ENCODE data around the gene COL6A2.

COL6A2 gene

DNA sequence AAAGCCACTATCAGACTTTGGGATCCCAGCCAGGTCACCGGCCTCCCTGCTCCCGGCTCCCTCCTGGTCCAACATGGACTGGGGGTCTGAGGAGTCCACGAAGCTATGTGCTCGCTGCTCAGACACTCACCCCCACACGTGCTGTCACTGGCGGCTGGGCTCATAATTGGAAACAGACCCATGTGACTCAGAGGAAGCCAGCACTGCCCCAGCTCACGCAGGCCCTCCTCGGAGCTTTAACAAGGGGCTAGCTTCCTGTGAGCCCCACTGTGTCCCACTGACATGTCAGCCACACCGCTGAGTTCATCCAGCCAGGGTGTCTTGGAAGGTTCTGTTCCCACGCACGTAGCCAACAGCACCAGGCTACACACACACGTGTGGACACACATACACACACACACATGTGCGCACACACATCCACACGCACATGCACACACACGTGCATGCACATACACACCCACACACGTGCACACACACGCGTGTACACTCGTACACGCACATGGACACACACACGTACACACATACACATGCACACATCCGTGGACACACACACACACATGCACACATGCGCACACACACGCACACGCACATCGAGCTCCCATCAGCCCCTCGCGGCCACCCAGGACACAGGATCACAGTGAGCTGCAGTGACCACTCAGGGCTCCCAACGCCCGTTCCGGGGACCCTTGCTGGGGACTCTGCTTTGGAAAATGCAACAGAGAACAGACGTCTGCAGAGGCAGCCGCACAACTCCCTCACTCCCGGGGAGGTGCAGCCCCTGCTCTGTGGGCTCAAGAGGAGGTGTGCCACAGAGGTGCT, 18.4 kb upstream of the COL6A2 start:
- peak in 1 of 2 donors; percentile 16 for DNase-seq

DNA sequence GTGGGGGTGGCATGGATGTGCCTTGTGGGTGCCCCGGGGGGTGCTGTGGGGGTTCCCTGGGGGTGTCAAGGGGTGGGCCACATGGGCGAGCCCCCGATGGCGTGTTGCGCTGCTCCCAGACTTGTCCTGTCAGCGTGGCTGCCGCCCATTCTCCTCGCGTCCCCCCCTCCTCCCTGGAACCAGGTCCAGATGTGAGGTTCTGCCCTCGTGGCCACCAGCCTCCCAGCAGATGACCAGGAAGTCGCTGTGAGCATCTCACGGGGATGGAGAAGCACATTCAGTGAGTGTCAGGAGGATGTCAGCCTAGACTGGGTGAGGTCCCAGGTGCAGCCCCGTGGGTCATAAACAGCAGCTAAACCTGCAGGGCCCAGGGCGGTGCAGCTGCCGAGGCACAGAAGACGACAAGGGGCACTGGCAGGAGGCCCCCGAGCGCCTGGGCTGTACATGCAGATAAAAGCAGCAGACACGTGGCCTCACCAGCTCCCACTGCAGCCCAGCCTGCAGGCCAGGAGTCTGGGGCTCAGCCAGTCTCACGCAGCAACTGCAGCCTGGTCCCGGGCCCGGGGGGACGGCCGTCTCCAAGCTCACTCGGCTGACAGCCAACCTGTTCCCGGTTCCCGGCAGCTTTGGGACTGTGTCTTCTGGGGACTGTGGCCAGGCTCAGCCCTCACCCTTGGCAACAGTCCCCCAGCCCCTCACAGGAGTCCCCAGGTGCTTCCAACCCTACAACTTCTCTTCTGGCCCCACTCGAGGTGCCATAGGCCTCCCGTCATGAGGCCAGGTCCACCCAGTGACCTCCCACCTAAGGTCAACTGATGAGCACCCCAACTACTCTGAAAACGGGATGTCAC, 17.5 kb upstream of the COL6A2 start:
- peak in 1 of 2 donors; percentile 12 for DNase-seq

DNA sequence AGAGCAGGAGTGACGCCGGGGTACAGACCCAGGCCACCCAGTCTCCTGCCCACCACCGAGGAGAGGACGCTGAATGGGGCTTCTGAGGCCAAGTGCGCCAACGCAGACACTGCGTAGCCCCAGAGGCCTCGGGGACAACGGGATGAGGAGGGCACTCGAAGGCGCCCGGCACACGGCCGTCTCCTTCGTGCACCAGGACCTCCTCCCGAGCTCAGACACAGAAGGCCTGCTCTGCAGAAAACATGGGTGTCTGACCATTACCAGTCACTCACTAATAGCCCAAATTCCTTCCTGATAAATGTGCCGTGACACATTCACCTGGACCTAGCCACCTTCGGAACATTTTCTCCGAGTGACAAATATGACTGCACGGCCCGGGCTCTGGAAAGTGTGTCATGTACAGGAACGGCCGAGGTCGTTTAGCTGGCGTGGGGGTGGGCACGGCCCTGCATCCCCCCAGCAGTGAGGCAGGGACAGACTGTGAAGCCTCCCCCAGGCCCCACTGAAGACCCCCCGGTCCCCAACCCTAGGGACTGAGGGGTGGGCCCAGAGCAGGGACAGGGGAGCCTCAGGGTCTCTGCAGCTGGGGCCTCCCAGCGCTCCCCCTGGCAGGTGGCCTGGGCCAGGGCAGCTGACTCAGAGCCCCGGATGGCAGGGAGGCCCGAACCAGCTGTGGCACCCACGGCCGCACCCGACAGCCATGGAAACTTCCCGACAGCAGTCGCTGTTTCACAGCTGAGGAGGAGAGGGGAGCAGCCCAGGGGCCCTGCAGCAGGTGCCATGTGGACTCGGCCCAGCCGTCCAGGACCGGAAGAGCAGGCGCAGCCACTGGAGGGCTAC, 16.7 kb upstream of the COL6A2 start:
- DNase-seq: peak in 1 of 2 donors; percentile 9

DNA sequence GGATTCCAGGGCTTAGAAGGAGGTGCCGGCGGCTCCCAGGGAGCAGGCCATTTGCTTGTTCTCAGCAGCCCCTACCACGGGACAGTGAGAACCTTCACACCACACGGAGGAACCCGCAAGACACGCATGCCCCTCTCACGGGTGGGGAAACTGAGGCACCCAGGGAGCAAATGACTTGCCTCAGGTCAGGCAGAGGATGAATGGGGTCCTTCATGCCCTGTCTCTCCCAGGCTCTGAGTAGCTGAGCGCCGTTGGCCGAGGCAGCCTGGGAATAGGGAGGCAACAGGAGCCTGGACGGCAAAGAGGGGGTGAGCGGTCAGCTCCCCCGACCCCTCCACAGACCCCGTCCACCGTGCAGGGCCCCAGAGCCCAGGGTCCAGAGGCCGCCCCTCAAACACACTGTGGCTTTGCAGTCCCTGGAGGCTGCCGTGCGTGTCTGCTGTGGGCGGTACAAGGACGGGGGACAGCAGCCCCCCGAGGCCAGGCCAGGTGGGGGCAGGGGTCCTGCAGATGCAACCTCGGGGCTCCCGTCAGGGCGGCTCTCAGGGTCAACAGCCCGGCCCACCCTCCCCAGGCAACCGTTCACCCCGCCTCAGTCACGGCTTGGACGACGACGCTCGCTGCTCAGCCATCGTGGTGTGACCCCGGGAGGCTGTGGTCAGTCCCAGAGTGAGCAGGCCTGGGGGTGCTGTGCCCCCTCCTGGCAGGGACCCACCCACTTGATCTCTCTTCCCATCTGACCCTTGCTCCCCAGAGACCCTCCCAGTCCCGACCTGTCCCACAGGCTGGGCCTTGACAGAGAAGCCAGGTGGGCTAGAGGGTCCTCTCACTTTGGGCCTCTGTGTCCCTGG, 15.8 kb upstream of the COL6A2 start:
- DNase-seq: peak in 1 of 2 donors; percentile 3

DNA sequence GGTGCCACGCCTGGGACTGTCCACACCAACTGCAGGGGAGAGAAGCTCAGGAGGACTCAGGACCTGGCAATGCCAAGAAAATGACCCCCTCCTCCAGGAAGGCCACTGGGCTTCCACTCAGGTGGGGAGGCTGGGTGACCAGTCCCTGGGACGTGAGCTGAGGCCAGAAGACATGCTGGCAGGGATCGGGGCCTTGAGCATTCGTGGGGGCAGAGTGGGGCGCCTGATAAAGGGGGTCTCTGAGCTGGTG, 15.3 kb upstream of the COL6A2 start:
- no peak for DNase-seq

DNA sequence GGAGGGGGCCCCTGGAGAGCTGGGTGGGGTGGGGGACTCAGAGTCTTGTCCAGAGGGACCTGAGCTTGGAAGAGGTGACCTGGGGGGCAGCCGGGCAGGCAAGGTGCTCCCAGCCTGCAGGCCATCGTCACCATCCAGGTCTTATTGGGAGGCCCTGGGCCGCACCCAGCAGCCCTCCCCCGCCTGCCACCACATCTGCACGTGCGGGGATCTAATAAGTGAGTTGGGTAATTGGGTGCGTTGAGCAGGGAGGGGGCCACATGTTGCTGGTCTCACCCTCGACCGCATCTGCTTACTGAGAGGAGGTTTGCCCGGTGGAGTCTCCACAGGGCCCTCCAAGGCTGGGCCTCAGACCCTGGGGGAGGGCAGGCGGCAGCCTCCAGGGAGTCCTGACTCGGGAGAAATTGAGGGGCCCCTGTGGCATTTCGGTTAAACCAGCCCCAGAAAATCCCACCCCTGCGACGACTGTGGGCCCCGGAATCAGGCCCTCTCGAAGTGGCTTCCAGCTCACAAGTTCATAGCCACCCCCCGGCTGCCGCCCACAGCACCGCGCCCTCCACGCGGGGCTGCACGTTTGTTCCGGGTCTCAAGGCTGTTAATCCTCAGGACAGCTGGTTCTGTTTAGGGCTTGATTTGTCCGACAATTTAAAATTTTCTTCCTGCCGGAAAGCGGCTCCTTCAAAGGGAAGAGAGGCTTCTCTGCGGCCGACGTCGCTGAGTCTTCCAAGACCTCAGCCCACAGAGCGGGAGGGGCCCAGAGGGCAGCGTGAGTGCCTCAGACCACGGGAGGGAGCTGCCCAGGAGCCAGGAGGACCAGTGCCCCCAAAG, 14.7 kb upstream of the COL6A2 start:
- peak in 1 of 2 donors; percentile 8 for DNase-seq

DNA sequence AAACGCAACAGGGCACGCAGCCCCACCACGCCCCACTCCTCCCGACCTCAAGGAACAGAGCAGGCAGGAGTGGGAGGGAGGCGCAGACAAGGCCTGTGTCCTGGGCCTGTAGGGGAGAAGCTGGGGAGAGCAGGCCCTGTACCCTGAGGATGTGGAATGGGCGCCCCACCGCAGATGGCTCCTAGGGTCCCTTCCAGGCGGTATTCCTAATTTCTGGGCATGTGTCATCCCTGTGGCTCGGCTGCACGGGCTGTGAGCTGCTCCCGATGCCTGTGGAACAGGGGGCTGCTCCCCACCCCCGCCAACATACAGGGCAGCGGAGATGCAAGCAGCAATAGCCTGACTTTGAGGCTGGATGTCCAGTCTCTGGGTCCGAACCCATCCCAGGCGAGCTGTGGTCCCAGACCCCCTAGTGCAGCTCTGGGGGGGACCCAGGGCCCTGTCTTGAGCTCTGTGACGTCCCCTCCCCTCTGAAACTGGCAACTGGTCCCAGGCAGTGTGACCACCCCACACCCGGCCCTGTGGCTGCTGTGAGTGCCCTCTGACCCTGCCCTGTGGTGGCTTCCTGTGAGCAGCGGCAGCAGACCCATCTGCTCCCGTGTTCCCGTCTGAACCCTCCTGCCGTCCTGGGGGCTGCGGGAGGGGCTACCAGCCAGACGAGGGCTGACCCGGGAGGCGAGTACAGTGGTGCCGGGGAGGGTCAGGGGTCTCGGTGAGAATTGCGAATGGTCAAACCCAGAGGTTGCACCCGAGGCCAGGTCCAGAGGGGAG, 13.9 kb upstream of the COL6A2 start:
- DNase-seq: peak in 1 of 2 donors; percentile 12

DNA sequence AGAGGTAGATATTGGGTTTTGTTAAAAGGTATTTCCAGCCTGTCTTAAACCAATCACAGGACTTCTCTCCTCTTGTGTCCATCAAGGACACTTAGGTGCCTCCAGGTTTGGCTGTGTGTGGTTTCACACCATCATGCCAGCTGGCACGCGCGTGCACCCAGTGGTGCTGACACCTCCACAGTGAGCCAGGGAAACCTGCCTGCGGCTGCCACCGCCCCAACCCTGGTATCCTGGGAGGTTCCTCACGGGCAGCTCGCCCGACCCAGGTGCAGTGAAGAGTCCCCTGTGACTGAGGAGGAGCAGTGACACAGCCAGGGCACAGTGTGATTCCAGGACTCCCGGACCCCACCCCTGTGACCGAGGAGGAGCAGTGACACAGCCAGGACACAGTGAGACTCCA, 13.2 kb upstream of the COL6A2 start:
- peak in 1 of 2 donors; percentile 4 for DNase-seq

DNA sequence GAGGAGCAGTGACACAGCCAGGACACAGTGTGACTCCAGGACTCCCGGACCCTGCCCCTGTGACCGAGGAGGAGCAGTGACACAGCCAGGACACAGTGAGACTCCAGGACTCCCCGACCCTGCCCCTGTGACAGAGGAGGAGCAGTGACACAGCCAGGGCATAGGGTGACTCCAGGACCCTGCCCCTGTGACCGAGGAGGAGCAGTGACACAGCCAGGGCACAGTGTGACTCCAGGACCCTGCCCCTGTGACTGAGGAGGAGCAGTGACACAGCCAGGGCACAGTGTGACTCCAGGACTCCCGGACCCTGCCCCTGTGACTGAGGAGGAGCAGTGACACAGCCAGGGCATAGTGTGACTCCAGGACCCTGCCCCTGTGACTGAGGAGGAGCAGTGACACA, 12.7 kb upstream of the COL6A2 start:
- DNase-seq: peak in 1 of 2 donors; percentile 1

DNA sequence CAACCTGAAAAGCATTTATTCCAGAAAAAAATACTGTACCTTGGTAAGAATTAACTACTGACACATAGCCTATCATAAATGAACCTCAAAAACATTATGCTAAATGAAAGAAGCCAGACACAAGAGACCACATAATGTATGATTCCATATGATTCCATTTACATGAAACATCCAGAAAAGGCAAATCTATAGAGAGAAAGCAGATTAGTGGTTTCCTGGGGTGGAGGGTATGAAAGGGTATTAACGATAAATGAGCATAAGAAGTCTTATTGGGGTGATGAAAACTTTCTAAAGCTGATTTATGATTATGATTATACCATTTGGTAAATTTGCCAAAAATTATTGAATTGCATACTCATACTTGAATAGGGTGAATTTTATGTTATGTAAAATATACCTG, 10.3 kb upstream of the COL6A2 start:
- no peak for DNase-seq

DNA sequence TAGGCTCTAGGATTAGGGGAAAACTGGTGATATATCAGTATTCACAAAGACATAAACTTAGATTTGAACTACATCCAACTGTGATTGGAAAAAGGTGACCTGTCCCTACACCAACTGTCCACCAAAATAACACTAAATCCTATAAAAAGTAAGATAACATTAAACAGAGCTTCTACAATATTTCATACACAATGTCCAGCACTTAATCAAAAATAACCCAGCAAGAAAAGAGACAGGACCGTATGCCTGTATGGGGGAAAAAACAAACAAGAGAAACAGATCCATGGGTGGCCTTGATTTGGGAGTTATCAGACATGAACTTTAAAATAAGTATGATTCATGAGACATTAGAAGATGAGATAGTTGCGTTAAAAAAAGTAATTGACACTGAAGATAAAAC, 9.7 kb upstream of the COL6A2 start:
- DNase-seq: no peak

DNA sequence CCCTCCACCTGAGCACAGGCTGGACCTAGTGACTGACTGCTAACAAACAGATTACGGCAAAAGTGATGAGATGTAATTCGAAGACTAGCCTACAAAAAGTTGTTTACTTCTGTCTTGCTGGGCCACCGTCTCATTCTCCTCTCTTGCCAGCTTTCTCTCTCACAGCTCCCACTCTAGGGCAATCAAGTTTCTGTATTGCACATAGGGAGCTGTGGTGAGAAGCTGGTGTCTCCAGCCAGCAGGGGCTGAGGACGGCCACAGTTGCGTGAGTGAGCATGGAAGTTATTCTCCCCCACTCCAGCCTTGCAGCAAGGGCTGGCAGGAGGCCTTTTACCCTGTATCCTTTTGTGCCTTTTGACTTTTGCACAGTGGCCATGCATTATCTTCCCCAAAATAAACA, 8.6 kb upstream of the COL6A2 start:
- DNase-seq: peak in 1 of 2 donors; percentile 3

DNA sequence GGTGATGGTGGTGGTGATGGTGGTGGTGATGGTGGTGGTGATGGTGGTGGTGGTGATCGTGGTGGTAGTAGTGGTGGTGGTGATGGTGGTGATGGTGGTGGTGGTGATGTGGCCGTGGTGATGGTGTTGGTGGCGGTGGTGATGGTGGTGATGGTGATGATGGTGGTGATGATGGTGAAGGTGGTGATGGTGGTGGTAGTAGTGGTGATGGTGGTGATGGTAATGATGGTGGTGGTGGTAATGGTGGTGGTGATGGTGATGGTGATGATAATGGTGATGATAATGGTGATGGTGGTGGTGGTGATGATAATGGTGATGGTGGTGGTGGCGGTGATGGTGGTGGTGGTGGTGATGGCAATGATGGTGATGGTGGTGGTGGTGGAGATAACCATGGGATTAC, 6.8 kb upstream of the COL6A2 start:
- peak in 1 of 2 donors; percentile 3 for DNase-seq

DNA sequence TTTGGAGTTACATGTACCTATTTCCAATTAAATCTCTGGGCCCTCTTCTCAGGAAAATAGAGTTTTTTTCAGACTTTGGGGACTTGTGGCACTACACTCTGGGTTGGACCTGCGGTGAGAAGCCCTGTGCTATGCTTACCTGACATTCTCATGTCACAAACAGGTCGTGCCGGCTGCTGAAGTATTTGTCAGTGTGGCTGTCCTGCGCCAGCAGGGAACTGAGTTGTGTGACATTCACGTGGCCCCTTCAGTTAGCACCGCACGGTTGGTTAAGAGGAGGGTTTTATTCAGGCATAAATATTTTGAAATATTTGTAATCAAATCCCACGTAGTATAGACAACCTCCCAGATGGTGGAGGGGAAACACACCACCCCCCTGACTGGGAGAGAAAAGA, 6.3 kb upstream of the COL6A2 start:
- DNase-seq: peak in 1 of 2 donors; percentile 16

DNA sequence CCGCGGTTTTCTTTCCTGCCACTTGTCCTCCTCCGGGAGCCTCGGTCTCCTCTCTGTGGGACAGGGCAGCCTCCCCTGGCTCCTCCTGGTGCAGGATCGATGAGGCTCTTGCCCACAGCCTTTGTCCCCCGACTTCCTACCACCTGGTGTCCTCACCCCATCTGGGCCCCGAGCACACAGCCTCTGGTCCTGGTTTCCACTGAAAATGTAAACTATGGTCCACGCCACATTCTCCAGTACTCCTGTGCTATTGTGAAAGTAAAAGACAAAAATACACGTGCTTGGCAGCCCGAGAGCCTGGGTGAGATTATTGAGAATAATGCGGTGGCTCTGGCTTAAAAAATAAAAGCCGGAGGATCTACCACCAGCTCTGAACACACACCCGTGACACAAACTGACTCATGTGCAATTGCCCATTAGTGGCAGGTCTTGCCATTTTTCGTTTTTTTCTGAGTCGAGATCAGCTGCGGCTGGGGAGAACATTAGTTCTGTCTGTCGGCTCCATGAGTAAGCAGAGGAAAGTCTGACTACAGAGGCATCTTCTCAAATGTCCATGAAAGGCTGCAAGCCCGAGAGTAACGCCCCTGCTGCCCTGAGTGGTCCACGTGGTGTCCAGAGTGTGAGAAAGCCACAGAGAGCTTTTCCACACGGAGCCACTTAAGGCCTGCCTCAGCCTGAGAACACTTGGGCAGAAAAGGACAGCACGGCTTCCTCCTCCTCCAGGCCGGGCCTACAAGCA, 5.7 kb upstream of the COL6A2 start:
- peak in 1 of 2 donors; percentile 6 for DNase-seq

DNA sequence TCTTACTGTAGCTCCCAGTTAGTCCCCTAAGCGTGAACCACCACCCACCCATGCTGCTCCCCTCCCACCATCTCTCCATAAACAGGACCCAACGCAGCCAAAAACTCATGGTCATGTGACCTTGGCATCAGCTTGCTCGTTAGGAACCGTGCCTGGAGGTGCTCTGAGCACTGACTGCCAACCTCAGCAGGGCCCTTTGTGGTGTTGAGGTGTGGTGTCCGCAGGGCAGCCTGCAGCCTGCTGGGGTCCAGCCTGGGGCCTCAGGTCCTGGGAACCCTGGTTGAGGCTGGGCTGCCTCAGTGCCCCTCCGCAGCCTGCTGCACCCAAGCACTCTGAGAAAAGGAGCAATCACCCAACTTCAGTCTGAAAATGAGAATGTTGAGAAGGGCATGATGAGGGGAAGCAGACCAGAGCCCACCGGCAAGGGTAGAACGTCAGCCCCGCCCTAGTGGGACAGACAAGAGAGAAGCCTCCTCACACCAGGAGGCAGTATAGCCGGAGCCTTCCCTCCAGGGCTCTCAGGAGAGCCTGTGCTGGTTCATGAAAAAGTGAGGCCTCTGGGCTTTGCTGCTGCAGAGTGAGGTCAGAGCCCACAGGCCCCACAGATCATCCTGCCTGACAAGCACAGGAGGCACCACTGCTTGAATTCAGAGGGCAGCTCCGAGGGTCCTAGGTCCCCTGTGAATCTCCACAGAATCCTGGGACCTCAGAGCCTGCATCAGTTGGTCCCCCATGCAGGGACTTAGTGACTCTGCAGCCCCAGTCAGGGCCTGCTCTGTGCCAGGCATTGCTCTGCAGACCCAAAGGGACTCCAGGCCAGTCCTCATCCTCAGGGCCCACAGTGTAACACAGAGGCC, 4.9 kb upstream of the COL6A2 start:
- DNase-seq: peak in 1 of 2 donors; percentile 13

DNA sequence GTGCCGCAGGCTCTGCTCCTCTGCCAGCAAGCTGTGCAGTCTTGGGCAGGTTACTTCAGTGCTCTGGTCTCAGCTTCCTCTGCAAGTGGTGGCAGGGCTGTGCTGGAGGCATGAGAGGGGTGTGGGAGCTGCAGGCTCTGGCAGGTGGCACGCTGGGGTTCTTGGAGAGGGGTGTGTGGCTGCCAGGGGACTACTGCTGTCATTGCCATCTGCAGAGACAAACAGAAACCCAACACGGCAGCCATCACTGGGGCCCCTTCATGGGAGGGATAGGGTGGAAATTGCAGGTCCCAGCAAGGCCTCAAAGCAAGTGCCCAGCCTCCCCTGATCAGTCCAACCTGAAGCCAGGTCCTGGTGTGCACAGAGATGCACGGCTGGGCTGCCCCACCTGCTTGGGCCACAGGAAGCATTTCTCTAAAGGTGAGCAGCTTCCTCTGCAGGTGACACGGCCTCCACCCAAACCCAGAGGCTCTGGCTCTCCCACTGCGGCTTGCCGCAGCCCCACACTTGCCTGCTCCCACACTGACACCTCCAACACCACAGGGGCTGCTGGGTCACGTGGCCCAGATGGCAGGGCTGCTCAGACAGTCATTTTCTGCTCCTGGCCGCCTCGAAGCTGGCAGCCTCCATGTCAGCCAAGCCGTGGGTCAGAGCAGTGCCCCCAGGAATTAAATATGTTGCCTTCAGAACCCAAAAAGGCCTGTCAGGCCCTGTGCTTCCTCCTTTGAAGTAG, 4.1 kb upstream of the COL6A2 start:
- peak in 1 of 2 donors; percentile 13 for DNase-seq
